NT2/D1 (cell line): Measurements from ENCODE around the gene KRTAP10-3.

ENCODE experiments used
- SUZ12 ChIP-seq: IDR thresholded peaks from 2 replicates; pipeline ENCODE4 v1.6.1; 2011; ENCODE audit not compliant: insufficient read length, insufficient read depth; ENCODE audit errors: extremely low read depth
- YY1 ChIP-seq: IDR thresholded peaks from 2 replicates; pipeline ENCODE4 v1.6.1; 2011; ENCODE audit not compliant: insufficient read length, insufficient read depth

- TF ChIP-seq SUZ12 (no peak), YY1 (no peak)
Measured at GRCh38 chr21:44574457-44575306, 16.1 kb upstream of the KRTAP10-3 start.
